Activated CD8-positive, alpha-beta memory T cell treated with anti-CD3 and anti-CD28 coated beads, Interleukin-2, amount 50 U/mL, for 48 hours (primary cell): Measurements from ENCODE around the gene C6orf89.
"Not testable (repeated sequence)": the region's sequence is repeated elsewhere in the genome, so short reads cannot be mapped to it uniquely, and the experiment has no call there.

ENCODE experiments used
- DNase-seq: peaks from one replicate; pipeline ENCODE4 v3.0.0-alpha.2; 2020

C6orf89 gene

DNA sequence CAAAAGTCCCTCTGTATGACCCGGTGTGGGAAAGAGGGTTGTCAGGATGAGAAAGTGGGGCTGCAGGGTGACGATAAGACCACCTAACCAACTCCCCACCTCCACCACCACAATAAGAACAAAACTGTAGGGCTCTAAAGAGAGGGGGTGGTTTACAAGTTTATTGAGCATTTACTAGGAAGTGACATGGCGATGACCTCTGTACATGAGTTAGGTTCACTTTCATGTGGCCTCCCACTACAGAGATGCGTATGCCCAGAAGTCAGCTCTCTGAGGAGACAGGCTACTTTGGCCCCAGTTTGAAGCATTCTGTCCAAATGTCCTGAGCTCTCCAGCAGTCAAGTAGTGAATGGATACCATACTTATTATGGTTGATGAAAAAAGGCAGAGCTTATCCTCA lies 40.1 kb downstream of the C6orf89 start:
- no peak for DNase-seq

DNA sequence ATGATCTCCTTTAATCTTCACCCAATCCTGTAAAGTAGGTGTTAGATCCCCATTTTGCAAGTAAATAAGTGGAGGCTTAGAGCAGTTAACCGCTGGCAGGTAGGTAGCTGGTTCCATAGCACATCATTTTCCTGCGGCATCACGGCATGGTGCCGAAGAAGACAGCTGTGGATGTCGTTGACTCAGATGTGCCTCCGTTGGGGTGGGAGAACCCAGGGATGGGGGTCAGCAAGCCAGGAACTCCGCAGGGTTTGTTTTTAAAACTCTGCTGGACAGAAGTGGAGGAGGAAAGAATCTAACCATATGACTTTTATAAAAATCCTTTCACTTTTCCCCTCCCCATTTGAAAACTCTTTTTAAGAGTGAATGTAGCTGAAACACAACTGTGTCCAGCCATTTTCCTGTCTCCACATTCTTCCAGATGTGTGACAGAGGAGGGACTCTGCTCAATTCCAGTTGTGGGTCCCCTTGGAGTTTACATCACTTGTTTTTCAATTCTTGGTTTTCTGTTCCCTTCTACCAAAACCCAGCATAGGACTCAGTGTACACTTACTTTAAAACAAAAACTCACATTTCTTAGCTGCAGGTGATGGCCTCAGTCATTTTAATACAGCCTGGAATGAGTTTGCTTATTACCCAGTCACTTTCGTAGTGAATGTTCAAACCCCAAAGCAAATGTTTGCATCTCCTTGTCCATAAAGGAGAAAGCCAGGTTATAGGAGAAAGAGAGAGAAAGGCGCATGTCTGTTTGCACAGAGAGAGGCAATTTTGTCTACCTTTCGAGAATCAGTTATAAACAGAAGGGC lies 41.2 kb downstream of the C6orf89 start:
- DNase-seq: no peak

DNA sequence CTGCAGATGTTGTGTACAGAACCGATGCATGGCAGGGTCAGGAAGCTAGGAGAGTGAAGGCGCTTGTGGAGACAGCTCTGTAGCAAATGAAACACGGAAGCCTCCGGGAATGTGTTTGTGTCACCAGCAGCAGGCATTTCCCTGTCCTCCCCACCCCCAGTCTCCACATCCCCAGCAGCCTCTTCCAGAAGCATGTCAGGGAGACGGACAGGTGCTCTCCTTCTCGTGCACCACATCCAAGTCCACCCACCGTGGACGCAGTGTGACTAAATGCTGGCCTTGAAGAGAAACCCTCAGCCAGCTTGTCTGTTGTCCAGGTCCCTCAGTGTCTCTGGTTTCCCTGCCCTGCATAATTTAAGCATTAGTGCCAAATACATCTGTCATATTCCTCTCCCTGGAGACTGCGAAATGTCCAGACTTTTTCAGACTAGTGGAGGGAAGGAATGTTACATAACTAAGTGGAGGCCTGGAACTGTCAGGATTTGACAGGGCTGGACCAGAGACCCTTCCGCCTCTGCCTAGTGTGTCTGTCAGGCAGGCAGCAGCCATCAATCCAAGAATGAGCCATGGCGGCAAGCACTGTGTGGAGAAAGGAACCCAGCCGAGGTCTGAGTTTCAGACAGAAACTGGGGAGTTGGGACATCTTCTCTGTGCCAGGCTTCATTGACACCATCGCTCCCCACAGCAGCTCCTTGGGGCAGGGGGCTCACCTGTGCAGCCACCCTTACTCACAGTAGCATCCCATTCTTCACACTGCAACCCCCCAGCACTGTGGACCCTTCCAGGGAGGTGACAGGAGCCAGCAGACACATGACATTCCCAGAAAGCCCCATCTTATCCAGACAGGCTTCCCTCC lies 42.2 kb downstream of the C6orf89 start:
- DNase-seq: no peak

DNA sequence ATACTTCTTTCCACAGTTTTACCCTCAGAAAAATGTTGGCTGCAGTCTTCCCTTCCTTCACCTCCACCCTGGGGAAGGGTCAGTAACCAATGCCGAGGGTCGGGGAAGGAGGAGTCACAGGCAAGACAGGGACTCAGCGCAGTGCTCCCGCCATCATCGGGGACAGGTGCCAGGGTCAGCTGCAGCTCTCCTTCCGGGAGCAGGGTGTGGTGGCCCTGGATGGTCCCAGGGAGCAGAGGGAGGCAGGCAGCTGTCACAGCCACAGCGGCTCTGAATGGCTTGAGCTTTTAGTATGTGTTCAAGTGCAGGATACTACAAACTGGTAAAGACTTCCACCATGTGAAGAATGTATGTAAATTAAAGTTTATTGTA lies 42.8 kb downstream of the C6orf89 start:
- no peak for DNase-seq

DNA sequence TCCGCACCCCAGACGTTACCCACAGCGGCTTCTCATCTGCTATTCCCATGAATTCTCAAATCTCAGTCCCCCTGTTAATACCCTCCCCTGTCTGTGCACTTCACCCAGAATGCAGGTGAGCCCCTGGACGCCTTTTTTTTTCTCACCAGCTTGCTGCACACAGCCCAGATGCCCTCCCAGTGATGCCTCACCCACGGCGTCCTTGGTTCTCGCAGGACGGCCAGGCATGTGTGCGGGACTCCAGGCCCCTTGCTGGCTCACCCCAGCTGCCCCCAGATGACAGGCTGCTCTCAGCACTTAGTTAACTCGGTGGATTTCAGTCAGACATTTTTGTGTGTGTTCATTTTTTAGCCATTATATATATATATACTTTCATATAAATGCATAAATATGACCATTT lies 43.4 kb downstream of the C6orf89 start:
- DNase-seq: no peak

DNA sequence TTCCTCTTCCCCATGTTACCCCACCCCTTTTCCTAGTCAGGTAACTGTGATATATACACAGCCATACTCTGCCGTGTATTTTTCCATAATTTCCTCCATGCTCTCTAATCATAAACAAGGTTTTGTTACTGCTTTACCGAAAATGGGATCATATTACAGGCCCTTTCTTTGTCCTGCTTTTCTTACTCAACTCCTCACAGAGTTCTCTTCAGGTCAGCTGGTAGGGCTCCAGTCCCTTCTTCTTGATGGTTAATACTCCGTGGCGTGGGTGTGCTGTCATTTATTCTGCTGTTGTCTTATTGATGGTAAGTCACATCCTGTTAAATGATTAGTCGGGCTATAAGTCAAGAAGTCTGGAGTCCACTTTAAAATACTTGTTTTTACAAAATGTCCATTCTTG lies 43.9 kb downstream of the C6orf89 start:
- DNase-seq: no peak

DNA sequence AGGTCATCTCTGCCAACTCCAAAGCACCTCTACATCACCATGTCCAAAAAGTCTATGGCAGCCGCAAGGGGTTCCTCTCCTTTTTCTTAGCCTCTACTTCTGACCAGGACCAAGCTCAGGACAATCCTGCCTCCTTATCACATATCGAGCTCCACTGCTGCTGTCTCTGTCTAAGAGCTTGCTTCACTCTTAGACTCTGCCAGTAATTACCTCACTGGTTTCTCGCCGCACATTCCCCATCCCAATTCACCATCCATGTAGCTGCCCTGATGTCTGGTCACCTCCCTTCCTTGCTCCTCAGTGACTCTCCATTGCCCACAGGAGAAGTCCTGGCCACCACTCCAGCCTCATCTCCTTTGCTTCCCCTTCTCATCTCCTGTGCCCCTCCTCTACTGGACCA lies 44.7 kb downstream of the C6orf89 start:
- no peak for DNase-seq

DNA sequence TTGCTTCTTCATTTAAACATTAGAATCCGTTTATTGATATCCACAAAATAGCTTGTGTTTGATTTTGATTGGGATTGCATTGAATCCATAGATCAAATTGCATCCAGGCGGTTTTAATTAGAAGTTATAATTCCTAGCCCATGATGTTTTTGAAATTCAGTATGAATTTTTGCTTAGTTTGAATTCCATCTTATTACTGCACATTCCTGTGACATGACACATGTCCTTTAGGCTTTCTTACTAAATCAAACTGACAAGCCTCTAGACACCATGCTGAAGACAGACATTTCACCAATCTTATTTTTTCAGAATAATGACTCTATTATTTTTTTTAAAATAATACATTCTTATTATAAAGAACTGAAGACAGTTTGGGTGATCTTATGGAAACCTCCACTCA lies 47.4 kb downstream of the C6orf89 start:
- no peak for DNase-seq

DNA sequence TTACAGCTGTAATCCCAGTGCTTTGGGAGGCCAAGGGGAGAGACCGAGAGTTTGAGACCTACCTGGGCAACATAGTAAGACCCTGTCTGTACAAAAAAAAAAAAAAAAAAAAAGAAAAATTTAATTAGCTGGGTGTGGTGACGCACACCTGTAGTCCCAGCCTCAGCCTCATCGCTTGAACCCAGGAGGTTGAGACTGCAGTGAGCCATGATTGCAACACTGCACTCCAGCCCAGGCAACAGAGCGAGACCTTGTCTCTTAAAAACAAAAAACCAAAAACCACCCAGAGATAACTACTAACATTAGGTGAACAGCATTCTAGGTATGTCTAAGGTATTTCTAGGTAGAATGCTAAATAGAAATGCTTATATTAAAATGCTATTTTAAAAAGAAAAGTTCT lies 47.8 kb downstream of the C6orf89 start:
- DNase-seq: peak; percentile 8

DNA sequence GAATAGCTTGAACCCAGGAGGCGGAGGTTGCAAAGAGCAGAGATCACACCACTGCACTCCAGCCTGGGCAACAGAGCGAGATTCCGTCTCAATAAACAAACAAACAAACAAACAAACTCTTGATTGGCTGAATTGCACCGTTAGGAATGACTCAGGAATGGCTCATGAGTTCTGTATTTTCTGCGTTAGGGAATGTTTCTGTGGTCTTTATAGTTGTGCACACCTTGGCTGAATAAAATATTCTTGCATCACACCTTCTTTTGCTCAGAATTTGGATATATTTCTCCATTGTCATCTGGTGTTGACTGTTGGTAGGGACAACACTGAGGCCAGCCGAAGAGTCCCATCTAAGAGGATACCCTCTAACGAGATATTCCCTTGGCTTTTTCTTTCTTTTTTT lies 49.1 kb downstream of the C6orf89 start:
- DNase-seq: no peak

DNA sequence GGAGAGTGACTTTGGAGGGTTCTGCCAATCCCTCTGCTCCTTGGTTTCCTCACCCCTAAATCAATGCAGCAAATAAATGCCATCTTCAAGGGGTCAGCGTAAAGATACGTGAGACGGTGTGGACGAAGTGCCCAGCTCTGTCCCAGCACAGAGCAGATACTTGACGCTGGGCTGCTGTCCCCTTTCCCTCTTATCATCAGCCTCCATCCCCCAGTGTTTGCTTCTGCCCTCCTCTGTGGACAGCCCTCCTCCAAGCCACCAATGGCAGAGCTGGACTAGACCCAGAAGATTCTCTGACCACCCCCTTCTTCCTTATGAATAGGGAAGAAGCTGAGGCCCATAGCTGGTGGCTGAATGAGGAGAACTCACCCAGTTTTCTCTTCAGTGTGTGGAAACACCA lies 51.1 kb downstream of the C6orf89 start:
- no peak for DNase-seq

DNA sequence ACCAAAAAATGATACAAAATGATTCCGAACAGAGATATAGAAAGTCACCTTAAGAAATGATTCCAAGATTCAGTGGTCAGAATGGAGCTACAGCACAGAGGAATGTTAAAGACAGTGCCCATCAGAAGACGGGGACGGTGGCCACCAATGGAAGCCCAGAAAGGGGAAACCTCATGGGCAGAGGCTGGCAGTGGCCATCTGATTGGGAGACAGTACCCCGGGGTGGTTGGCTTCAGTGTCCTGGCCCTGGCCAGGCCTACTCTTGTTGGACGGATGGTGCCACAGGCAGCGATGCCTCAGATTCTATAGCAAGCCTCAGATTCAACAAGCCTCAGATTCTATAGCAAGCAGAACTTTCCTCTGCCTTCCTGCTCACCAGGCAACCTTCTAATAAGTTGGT lies 52.1 kb downstream of the C6orf89 start:
- no peak for DNase-seq

DNA sequence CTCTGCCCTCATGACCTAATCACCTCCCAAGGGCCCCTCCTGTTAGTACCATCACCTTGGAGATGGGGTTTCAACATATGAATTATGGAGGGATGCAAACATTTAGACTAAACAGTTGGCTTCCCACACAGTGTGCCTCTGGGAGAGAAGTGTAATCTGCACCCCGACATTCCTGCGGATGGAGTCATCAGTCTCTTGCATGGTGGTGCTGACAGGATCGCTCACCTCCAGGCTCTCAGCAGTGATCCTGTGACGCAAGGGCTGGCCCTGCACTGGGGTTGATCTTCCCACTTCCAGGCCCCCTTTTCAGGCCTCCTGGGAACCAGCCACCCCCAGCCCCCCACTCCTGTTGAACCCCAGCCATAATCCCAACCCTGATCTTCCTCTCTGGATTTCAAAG lies 52.8 kb downstream of the C6orf89 start:
- no peak for DNase-seq

DNA sequence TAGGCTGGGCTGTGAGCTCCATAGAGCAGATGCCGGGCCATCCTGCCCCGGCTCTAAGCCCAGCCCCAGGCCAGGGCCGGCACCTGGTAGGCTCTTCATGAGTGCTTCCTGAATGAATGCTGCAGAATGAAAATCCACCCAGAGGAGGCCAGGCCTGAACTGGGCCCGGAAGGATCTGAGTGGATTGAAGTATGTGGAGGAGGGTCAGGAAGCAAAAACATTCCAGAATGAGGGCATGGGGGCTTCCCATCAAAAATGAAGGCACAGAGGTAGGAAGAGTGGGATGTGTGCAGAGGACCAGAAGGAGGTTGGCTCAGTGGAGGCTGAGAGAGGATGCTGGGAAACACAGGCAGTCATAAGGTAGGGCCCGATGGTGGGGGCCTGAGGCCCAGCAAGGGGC lies 53.3 kb downstream of the C6orf89 start:
- not testable (repeated sequence) for DNase-seq

DNA sequence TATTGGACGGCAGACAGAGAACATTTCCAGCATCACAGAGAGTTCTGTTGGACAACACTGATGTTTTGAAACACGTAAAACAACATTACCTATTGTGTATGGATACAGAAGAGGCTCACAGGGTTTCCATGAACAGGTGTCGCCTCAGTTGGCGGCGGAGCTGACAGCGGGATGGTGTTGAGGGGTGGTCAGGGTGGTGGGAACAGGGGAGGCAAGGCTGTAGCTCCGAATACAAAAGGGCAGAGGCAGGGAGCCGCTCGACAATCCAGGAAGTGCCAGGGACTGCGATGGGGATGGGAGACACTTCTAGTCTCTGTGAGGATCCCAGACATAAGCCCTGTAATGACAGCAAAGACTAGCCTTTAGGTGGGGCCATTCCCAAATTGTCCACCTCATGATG lies 54.3 kb downstream of the C6orf89 start:
- no peak for DNase-seq

DNA sequence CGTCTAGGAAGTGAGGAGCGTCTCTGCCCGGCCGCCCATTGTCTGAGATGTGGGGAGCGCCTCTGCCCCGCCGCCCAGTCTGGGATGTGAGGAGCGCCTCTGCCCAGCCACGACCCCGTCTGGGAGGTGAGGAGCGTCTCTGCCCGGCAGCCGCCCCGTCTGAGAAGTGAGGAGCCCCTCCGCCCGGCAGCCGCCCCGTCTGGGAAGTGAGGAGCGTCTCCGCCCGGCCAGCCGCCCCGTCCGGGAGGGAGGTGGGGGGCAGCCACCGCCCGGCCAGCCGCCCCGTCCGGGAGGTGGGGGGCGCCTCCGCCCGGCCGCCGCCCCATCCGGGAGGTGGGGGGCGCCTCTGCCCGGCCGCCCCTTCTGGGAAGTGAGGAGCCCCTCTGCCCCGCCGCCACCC lies 55.8 kb downstream of the C6orf89 start:
- DNase-seq: peak; percentile 25

DNA sequence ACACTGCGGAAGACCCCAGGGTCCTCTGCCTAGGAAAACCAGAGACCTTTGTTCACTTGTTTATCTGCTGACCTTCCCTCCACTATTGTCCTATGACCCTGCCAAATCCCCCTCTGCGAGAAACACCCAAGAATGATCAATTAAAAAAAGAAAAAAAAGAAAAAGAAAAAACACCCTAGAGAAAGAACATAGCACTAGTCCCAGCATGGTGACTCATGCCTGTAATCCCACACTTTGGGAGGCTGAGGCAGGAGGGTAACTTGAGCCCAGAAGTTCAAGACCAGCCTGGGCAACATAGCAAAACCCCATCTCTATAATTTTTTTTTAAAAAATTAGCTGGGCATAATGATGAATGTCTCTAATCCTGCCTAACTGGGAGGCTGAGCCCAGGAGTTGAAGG lies 56.6 kb downstream of the C6orf89 start:
- DNase-seq: peak; percentile 3

DNA sequence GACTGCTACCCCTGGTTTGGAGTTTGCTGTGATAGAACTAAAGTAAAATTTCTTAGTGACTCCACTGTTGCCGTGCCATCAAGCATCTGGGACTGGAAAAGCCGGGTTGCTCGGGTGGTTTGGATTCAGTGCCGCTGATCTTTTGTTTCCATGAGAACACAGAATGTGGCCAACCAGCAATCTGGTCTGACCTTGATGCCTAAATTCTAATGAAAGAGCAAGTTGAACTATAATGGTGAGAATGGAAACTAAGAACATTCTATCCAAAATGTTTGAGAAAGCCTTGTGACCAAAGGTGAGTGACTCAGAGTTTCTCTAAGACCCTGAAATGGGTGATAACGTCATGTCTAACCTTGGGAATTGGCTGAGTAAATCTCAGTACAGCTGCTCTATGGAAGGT lies 58.9 kb downstream of the C6orf89 start:
- DNase-seq: peak; percentile 39

DNA sequence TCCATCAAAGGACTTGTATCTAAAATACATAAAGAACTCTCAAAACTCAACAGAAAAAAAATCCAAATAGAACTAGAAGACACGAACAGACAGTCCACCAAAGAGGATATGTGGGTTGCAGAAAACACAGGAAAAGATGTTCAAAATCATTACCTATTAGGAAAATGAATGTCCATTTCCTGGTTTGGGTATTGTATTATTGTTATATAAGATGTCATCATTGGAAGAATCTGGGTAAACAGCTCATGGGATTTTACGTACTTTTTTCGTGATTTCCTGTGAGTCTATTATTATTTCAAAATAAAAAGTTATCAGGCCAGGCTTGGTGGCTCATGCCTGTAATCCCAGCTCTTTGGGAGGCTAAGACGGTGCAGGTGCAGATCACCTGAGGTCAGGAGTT lies 59.5 kb downstream of the C6orf89 start:
- DNase-seq: peak; percentile 0

DNA sequence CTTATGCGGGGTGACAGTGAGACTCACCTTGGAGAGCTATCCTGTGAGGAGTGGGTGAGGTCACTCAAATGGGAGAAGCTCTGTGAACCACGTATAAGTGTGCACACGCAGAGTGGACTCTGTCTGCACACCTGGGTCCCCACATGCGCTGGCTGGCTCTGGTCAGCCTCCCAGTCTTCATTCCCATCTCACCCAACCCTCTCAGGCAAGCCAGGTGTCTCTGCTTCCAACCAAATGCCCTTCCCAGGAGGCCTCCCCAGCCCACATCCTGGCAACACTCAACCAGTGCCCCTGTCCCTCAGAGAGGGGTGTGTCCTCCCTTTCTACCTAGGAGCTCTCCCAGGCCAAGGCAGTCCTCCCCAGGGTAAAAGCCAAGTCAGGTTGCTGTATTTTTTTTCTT lies 60.8 kb downstream of the C6orf89 start:
- DNase-seq: peak; percentile 44

DNA sequence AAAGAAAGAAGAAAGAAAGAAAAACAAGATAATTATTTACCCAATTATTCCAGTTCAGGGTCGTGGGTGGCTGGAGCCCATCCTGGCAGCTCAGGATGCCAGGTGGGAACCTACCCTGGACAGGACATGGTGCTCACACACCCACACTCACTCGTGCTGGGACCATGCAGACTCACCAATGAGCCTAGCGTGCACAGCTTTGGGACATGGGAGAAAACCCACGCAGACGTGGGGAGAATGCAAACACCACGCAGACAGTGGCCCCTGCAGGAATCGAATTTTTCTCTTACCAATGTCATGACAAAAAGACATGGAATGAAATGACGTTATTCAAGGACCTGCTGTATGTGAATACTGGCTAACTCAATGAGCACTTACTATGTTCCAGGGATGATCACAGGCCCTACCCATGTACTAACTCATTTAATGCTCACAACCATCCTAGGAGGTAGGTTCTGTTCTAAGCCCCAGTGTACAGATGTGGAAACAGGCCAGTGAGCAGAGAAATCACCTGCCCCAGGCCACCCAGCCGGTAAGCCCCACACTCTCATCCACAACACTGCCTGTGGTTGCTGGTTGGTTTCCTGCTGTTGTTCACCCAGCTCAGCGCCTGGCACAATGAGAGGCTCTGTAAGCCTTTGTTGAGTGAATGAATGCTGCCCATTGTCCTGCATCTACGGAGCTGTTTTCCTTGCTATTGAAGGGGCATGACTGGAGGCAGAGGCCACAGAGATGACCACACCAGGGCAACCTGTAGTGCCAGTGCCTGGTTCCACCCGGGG lies 62.0 kb downstream of the C6orf89 start:
- DNase-seq: peak; percentile 52

DNA sequence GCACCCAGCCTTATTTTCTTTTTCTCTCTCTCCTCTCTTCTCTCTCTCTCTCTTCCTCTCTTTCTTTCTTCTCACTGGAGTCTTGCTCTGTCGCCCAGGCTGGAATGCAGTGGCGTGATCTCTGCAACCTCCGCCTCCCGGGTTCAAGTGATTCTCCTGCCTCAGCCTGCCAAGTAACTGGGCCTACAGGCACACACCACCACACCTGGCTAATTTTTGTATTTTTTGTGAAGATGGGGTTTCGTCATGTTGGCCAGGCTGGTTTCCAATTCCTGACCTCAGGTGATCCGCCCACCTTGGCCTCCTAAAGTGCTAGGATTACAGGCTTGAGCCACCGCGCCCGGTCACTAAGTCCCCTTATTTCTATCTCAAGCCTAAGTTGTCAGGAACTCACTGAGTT lies 63.3 kb downstream of the C6orf89 start:
- peak; percentile 23 for DNase-seq

DNA sequence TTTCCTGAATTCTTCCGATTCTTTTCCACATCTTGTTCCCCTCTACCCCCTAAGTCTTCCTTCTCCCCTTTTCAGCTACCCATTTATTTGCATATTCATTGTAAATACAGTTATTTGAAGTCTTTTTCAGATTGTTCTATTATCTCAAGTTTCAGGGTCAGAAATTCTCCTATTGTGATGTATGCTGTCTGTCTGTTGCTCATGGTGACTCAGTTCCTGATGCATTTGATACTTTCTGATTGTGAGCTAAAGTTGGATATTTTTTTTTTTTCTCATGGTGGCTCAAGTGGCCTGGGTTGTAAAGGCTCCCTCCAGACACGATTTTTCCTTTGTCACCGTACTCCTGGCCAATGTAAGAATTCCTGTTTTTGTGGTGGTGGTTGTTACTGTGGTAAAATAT lies 63.9 kb downstream of the C6orf89 start:
- DNase-seq: no peak

DNA sequence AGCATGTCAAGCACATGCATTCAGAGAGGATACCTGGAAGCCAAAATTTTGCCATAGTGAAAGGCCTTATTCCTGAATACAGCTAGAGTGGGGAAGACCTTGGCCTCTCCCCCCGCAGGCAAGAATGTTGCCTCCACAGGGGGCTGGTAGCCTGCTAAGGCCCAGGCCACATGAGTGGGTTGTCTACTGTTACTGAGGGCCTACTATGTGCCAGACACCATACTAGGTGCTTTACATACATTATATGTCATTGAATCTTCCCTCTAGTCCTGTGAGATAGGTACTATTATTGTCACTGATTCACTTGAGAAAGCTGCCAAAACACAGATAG lies 68.1 kb downstream of the C6orf89 start:
- DNase-seq: peak; percentile 42
